Amniotic epithelial cell (primary cell): ENCODE results near the gene PTPRN2.
"Not testable (repeated sequence)": the region's sequence is repeated elsewhere in the genome, so short reads cannot be mapped to it uniquely, and the experiment has no call there.

Experiments
- DNase-seq: peaks from one replicate; pipeline ENCODE4 v3.0.0-alpha.2; 2010; ENCODE audit warnings: low read depth

Gene PTPRN2

DNA sequence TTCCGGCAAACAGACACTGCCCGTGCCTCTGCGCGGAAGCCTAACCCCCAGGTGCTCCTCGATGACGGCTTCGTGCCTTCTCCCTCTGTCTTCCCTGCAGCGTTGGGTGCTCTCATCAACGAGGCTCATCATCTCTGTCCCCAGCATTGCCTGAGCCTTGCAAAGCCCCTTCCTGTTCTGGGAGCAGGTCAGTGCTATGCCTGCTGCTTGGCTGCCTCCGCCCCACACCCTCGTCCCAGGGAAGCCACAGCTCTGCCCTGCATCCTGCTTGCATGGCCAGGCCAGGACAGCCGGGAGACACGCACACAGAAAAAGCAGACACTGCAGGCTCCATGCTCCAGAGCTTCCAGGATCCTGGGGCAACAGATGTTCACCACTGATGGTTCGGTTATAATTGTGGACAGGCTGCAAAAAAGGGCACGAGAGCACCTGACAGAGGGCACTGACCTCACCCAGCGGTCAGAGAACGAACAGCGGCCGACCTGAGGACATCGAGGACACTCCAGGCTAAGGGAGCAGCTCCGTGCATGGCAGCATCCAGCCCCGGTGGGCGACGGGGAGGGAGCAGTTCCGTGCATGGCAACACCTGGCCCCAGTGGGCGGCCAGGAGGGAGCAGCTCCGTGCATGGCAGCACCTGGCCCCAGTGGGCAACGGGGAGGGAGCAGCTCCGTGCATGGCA lies 265.5 kb downstream of the PTPRN2 start:
- no peak for DNase-seq

DNA sequence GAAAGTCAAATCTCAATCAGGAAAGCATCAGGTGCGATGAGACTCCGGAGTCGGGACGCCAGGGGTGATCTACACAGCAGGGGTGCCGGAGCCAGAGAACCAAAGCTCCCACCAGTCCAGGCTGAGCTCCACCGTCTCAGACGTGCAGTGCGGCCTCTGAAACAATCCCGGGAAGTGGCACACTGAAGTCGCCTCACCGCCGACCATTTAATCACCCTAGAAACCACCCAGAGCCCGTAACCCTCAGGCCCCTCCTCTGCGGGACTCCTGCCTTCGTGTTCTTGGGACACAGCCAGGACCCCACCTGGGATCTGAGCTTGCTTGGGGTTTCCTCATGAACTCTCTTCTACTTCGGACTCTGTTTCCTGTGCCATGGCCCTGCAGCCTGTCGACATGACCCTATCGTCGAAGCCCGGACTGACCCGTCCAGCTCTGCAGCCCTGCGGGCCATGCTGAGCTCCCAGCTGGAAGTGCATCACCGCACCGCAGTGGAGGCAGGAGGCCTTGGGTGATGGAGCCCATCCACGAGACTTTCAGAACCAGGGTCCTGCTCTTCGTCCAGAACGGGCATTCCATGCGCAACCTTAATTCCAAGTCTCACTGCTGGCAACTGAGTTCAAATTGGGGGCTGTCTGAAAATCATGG lies 266.4 kb downstream of the PTPRN2 start:
- no peak for DNase-seq

DNA sequence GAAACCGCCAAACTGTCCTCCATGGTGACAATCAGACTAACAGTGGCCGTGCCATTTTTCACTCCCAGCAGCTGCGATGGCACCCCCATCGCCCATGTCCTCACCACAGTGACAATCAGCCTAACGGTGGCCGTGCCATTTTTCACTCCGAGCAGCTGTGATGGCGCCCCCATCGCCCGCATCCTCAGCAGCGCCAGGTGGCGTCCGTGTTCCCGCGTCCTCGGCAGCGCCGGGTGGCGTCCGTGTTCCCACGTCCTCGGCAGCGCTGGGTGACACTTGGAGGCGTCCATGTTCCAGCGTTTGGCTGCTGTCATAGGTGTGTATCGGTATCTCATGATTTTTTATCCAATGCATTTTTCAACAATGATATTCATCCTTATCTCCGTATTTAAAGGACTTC lies 267.3 kb downstream of the PTPRN2 start:
- no peak for DNase-seq

DNA sequence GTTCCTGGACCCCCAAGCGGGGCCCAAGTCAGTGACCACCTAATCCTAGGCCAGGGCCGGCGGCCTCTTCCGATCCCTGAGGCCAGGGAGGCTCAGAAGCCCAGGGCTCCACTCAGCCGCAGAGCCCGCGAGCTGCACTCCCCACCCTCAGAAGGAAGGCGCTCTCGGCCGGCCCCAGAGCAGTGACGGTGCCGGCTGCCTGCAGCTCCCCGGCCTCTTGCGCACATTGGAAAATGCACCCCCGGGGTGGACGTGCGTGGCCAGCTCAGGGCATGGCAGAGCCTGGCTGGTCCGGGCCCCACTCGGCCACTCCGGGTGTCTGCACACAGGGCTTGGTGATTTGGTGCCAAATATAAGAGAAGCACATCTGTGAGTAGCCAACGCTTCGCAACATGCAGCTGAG lies 269.1 kb downstream of the PTPRN2 start:
- DNase-seq: no peak

DNA sequence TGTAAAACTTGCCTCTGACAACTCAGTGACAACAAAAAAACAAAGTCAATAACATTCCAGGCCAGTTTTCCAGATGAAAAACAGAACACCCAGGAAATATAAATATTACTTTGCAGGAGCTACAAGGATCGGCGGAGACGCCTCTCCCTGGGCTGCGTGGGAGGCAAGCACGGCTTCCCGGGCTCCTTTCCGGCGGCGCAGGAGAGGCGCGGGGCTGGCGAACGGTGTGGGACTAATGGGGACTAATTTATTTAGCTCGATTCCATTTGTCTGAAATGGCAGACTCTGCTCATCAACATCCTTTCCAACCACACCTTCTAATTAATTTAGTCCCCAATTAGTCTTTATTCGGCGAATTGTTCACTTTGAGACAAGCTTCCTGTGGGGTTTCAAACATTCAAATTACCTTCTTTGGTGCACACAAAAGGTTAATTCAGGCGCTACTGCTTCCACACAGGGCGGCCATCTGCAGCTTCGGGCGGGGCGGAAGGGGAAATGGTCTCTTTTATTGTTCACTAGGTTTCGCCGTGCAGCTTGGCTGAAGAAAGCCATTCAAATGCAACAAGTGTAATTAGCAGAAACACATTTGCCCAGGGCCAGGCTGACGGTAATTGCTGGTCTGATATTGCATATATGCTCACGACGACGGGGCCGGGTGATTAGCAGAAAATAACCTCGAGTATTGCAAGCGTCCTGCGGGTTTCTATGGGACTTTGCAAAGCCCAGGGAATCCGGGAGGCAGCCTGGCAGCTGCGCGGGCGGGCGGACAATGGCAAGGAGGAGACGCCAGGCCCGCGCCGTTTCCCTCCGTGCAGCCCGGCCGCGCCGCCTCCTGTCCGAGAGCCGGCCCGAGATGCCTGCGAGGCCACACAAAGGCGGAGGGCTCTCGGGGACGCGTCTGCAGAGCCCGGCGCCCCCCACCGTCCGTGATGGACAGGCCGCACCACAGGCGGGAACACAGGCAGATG lies 270.1 kb downstream of the PTPRN2 start:
- DNase-seq: no peak

DNA sequence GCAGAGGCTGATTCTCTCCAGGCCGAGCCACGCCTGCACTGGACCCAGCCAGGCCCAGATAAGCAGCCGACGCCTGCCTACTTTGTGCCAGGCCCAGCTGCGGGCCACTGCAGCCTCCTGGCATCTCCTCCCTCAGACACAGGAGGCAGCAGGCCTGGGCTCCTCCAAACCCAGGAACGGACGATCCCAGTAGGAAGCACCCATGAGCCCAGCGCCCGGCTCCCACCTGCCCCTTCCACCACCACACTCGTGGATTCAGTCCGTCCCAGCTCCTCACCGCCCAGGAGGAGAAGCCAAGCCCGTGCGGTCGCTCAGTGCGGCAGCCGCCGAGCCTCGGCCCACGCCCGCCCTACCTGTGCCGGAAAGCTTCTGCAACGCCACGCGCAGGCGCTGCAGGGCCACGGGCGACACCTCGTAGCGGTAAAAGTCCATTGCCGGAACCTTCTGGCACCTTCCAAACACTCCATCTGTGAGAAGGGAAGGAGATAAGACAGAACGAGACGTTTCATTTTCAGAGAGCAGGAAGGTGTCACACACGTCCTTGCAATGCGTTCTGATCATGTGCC lies 271.1 kb downstream of the PTPRN2 start:
- DNase-seq: no peak

DNA sequence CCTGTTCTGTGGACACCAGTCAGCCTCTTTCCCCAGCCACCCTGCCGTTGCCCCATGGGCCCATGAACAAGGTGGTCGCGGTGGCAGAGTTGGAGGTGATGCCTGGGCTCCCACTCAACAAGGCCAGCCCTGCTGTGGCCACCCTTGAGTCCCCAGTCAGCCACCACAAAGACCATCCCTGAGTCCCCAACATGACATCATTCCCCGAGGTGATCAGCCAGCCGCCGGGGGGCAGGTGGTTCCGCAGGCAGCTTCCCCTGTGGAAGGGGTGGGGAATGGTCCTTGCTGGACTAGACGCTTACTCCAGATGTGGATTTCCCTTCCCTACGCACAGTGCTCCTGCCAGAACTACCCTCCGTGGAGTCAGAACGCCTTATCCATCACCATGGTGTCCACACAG lies 271.7 kb downstream of the PTPRN2 start:
- DNase-seq: no peak

DNA sequence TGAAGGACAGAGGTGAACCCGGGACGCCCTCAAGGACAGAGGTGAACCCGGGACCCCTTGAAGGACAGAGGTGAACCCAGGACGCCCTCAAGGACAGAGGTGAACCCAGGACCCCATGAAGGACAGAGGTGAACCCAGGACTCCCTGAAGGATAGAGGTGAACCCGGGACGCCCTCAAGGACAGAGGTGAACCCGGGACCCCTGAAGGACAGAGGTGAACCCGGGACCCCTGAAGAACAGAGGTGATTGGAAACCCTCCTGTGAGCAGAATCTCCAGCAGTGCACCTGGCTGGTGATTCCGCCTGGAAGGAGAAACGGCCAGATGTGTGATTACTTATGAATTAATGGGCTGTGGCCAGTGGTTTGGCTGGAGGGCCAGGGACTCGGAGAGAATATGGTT lies 272.3 kb downstream of the PTPRN2 start:
- DNase-seq: no peak

DNA sequence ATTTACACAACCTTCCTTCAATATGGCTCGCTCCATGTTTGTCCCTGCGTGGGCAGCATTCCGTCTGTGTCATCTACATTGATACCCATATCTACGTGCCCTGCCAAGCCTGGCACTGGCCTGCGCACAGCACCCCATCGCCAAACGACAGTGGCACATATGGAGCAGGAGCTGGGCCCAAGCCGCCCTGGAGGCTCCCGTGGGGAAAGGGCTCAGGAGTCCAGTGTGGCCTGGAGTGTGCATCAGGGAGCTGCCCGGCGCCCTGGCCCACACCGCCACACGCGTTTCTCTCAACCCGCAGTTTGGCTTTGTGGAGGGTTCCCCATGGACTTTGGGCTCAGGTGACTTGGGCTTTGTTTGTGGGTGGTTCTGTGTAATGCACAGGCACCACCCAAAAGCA lies 273.2 kb downstream of the PTPRN2 start:
- no peak for DNase-seq

DNA sequence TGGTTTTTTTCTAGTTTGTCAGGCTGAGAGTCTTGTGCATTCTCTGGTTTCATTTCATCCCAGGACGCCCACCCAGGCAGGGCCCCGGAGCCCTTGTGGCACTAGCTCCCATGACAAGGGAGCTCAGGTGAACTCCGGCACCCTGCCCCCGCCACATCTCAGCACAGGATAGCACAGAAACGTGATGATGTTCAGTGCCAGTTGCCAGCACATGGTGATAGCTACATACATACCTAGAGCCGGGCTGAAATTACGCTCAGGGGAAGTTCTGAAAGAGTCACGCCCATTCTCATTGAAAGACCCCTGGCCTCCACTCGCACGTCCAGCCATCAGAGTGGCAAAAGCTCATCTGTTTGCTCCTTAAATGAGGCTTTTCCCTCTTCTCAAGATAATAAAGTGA lies 273.7 kb downstream of the PTPRN2 start:
- DNase-seq: no peak

DNA sequence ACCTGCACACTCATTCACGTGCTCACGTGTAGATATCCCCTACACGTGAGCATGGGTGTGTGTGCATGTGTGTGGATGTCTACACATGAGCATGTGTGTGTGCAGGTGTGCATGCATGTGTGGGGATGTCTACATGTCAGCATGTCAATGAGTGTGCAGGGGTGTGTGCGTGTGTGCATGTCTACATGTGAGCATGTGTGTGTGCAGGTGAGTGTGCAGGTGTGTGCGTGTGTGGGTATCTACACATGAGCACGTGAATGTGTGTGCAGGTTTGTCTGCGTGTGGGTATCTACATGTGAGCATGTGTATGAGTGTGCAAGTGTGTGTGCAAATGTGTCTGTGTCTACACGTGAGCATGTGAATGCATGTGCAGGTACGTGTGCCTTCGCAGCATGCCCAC lies 274.8 kb downstream of the PTPRN2 start:
- no peak for DNase-seq

DNA sequence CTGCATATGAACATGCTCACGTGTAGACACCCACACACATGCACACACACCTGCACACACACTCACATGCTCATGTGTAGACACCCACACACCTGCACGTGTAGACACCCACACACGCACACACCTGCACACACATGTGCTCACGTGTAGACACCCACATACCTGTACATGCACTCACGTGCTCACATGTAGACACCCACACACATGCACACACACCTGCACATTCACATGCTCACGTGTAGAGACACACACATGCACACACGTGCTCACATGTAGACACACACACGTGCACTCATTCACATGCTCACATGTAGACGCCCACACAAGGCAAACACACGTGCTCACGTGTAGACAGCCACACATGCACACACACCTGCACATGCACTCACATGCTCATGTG lies 275.8 kb downstream of the PTPRN2 start:
- no peak for DNase-seq

DNA sequence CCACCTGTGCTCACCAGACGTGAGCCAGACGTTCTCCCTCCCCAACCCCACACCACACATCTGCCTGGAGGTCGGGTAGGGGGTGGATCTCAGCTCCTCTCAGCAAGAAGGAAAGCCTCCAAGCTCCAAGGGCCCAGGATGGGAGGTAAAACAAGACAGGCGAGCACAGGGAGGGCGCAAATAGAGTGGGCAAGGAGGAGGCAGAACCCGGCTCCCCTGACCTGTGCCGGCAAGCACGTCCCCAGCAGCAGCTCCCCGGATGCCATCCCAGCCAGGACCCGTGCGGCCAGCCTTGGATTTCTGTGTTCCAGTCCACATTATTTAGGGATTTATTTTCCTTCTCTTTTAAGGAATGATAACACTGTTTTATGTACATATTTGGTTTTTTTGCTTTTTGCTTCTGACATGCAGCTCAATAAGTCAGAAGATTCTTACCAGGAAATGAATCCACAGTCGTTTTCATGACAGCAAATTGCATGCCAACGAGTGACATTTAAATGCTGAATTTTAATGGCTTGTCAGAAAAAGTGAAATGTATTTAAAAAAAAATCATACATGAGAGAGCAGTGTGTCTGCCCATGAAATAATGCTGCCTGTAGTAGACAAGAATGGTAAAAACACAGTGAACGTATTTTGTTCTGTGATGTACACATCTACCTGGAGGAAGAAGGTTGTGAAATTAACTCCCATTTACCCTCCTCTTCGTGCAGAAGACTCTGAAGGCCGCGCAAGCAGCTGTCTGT lies 276.5 kb downstream of the PTPRN2 start:
- no peak for DNase-seq

DNA sequence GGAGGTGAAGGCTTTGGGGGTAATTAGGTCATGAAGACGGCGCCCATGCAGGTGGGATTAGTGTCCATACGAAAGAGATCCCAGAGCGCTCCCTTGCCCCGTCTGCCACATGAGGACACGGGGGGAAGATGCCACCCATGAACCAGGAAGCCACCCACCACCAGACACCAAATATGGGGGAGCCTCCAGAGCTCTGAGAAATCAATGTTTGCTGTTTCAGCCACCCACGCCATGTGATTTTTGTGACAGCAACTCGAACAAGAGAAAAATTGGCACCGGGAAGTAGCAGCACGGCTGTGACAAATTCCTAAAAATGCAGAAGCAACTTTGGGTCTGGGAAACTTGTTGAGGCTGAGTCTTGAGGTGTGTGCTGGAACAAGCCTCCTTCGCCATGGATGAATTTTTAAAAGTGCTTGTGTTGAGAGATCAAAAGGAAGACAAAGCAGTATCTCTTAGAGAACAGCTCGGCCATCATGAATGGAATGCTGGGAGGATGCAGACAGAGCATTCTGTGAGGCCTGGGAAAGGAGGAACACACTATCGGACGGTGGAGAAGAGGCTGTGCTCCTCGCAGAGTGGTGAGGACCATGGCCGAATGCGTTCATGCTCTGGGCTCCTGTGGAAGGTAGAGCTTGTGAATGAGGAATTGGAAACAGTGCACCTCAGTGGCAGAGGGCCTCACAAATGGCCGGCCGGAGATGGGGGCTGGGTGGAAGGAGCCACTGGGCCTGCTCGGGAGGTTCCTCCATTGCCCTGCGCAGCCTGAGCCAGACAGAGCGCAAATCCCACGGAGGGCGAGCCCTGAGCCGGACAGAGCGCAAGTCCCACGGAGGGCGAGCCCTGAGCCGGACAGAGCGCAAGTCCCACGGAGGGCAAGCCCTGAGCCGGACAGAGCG lies 277.5 kb downstream of the PTPRN2 start:
- no peak for DNase-seq

DNA sequence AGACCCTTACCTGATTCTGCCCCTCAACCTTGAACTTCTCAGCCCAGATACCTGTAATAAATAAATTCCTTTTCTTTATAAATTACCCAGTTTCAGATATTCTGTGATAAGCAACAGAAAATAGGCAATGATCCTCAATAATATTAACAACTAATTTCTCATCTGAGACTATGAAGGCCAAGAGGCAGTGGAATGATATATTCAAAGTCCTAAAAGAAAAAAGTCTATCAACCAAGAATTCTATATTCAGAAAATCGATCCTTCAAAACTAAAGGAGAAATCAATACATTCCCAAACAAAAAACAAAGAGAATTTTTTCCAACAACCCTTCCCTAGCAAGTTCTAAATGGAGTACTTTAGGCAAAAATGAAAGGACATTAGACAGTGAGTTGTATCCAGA lies 279.6 kb downstream of the PTPRN2 start:
- DNase-seq: no peak

DNA sequence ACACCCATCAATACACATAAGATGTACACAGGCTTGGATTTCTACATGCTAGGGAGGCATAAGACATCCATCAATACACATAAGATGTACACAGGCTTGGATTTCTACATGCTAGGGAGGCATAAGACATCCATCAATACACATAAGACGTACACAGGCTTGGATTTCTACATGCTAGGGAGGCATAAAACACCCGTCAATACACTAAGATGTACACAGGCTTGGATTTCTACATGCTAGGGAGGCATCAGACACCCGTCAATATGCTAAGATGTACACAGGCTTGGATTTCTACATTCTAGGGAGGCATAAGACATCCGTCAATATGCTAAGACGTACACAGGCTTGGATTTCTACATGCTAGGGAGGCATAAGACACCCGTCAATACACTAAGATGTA lies 283.6 kb downstream of the PTPRN2 start:
- DNase-seq: not testable (repeated sequence)

DNA sequence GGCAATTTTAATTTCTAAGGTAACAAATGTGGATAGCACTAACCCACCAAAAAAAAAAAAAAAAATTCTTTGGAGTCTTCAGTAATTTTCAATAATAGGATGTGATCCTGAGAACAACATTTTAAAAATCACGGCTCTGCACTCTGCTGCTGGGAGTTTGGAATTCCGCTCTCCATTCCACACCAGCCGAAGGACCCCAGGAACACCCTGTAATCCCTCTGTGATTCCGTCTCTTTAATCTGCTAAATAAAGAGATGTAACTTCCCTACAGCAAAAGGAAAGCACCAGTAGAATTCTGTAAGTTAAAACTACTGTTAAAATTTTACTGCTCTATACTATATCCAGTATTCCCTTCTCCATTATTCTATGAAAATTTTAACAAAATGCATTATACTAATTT lies 284.5 kb downstream of the PTPRN2 start:
- no peak for DNase-seq

DNA sequence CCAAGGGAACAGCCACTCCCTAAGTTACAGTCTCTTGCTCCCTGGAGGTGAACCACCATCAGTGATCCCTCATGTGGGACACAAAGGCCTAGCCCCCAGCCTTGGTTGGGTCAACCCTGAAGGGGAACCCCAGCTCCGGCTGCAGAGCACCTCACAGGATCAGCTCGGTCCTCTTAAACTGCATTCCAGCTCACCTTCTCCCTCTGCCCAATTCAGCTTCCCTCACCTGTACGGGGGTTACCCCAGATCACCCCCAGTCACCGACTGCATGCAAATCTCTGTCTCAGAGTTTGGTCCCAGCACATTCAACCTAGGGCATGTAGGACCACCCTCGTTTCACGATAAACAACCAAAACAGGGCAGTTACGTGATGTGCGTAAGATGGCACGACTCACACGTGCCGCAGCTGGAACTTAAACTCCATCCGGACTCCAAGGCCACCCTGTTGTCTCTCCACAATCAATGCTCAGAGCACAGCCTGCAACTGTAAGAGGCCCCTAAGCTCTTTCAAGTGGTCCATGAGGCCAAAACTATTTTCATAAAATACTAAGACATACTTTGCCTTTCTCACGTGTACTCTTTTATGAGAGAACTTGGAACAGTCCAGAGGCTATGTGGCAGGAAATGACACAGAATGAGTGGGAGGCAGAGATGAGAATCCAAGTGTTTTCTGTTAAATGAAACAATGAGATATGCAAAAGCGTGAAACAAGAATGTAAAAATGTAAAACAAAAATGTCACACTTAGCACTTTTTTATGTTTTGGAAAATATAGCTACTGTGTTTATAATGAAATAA lies 285.2 kb downstream of the PTPRN2 start:
- no peak for DNase-seq

DNA sequence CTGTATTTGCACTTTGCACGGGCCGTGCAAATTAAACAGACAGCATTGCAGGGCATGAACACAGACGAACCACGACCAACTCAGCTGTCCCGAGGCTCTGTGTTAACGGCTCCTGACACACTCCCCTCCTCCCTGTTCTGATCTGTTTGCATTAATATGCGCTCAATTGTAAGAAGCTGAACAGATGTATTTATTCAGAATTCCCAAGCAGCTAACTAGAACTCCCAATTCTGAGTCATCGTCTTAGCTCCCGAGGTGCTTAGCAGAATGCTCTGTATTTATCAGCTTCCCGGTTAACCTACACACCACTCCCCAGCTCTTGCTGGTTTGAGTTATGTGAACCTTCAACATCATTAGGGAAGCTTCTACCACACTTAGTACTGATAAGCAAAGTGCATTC lies 286.4 kb downstream of the PTPRN2 start:
- no peak for DNase-seq

DNA sequence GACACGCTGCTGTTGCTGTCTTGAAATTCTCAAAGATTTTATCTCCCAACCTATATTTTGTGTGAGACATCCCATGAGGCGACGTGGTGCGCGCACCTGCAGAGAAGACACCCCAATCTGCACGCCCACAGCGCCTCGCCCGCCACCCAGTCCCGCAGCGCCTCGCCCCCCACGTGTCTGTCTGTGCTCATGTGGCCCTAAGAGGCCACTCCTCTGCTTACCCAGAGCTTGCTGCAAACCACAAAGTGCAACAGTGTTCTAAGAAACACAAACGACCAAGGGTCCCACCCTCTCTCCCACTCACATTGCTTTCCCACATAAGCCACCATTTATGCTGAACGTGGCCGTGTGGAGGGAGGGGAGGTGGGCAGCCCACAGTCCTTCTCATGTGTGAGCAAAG lies 287.2 kb downstream of the PTPRN2 start:
- no peak for DNase-seq
